ENCODE measurements around the gene UBE2D1. TPM values are rescaled to one million over a fixed set of nuclear protein-coding genes. Genes with fewer than 3 reads are reported as not detected.

UBE2D1 gene
- polyA plus RNA-seq, 1 experiment, result 36.1 TPM

DNA sequence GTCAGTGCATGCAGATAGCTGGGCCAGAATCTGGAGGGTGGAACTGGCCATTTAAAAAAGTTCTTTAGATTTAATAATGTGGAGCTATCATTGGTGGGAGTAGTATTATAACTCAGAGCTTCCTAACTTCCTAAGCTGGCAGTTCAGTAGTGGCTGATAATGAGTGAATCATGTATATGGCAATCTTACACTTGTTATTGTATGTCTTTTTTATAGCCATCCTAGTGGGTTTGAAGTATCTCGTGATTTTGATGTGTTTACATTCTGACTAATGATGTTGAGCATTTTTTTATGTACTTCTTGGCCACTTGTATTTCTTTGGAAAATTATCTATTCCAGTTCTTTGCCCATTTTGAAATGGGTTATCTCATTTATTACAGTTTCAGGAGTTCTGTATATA lies 65.8 kb downstream of the UBE2D1 start:
- no peaks in the 10 kb centered on the region for H3K9me3 ChIP-seq (ENCODE audit: control insufficient read depth, insufficient read depth, low read length)
- TF ChIP-seq, protein P1, sequence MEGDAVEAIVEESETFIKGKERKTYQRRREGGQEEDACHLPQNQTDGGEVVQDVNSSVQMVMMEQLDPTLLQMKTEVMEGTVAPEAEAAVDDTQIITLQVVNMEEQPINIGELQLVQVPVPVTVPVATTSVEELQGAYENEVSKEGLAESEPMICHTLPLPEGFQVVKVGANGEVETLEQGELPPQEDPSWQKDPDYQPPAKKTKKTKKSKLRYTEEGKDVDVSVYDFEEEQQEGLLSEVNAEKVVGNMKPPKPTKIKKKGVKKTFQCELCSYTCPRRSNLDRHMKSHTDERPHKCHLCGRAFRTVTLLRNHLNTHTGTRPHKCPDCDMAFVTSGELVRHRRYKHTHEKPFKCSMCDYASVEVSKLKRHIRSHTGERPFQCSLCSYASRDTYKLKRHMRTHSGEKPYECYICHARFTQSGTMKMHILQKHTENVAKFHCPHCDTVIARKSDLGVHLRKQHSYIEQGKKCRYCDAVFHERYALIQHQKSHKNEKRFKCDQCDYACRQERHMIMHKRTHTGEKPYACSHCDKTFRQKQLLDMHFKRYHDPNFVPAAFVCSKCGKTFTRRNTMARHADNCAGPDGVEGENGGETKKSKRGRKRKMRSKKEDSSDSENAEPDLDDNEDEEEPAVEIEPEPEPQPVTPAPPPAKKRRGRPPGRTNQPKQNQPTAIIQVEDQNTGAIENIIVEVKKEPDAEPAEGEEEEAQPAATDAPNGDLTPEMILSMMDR (IDR thresholded peaks at IDR 0.05; ENCODE audit: low read depth, low read length), result no peak
- H3K27me3 ChIP-seq (ENCODE audit: control insufficient read depth, insufficient read depth, low read length), result no peaks in the 10 kb centered on the region
- H3K27ac ChIP-seq (ENCODE audit: low read depth, low read length), result no peak overlapping the region
- DNase-seq (ENCODE audit: low read depth, low spot score), result no peak
- ChIA-PET CTCF (interaction anchor here (0.5 to 1.2 kb wide), 3 partner anchors 47 to 1839 kb away, joined by 3 to 5 read pairs (median 3); no protein-coding TSS in a partner anchor), POLR2A (no interaction called here)
- no peak overlapping the region for H3K4me3 ChIP-seq (ENCODE audit: low read depth, low read length)

DNA sequence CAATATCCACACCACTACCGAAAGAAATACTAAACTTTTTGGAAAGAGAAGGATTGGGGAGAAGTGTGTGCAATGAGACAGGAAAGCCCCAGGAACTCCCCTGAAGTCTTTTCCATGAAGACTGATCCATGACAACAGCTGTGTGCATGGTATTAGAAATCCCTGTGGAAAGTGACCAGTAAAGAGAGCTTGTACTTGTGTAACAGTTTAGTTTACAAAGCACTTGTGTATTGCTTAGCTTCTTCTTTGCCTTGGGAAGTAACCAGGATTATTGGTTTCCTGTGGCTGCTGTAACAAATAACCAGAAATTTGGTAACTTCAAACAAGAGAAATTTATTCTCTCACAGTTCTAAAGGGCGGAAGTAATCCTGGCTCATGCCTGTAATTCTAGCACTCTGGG lies 69.2 kb downstream of the UBE2D1 start:
- ChIA-PET POLR2A (no interaction called here), CTCF (interaction anchor here (1.0 to 1.4 kb wide), 3 partner anchors 11 to 105 kb away, joined by 3 to 9 read pairs (median 3); no protein-coding TSS in a partner anchor)
- Histone ChIP-seq H3K27ac (ENCODE audit: low read depth, low read length) (no peak overlapping the region), H3K4me3 (ENCODE audit: low read depth, low read length) (no peak overlapping the region), H3K27me3 (ENCODE audit: control insufficient read depth, insufficient read depth, low read length) (no peaks in the 10 kb centered on the region), H3K9me3 (ENCODE audit: control insufficient read depth, insufficient read depth, low read length) (no peaks in the 10 kb centered on the region)
- no peak for DNase-seq (ENCODE audit: low read depth, low spot score)
- TF ChIP-seq, protein P1 (IDR thresholded peaks at IDR 0.05; ENCODE audit: low read depth, low read length), result no peak

DNA sequence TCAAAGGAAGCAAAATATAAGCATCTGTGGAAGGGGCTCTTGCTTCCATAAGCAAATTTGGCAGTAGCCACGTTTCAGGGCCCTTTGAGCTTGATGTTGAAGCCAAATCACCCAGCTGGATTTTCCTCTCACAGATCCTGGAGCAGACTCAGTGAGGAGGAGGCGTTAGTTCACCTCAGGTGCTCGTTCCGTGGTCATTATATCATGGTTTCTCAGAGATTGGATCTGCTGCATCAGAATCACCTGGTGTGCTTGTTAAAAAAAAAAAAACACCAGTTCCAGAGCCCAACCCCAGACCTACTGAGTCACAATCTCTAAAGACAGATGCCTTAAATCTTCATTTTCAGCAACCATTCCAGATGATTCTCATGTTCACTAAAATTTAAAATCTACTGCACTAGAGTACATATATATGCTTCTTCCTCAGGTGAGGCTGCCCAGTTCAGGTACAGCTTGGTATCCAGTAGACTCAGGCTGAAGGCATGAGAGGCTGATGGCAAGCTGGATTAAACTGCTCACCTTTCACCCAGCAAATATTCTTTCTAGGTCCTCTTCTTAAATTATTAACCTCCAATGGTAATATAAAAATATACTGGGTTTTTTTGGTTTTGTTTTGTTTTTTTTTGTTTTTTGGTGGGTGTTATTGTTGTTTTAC lies 75.3 kb downstream of the UBE2D1 start:
- ChIA-PET POLR2A (no interaction called here), CTCF (interaction anchor here (0.6 to 1.0 kb wide), 4 partner anchors 25 to 808 kb away, joined by 3 to 4 read pairs (median 4); partner anchors contain the start of gene TFAM)
- TF ChIP-seq, protein P1 (IDR thresholded peaks at IDR 0.05; ENCODE audit: low read depth, low read length), result no peak
- no peak for DNase-seq (ENCODE audit: low read depth, low spot score)
- no peak overlapping the region for H3K27ac ChIP-seq (ENCODE audit: low read depth, low read length)
- no peaks in the 10 kb centered on the region for H3K27me3 ChIP-seq (ENCODE audit: control insufficient read depth, insufficient read depth, low read length)
- no peak overlapping the region for H3K4me3 ChIP-seq (ENCODE audit: low read depth, low read length)
- H3K9me3 ChIP-seq (ENCODE audit: control insufficient read depth, insufficient read depth, low read length), result no peaks in the 10 kb centered on the region

DNA sequence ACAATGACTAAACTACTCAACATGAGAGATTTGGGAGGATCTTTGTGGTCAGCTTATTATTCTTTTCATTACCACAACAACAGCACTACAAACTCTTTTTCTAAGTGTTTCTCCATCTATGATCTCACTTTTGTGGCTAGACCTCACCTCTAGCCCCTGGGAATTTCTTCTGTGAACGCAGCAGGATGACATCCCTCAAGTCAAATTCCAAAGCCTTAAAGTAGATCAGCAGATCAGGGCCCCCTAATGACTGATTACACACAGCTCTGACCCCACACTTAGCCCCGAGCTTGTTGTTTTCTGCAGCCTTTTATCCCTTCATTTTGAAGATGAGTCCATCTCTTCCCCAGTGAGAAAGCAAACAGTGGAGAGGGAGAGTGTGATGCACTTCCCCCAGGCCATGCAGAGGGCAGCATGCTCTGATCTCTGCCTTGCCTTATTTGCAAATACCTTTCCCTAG lies 77.7 kb downstream of the UBE2D1 start:
- Histone ChIP-seq H3K27ac (ENCODE audit: low read depth, low read length) (no peak overlapping the region), H3K27me3 (ENCODE audit: control insufficient read depth, insufficient read depth, low read length) (no peaks in the 10 kb centered on the region), H3K4me3 (ENCODE audit: low read depth, low read length) (no peak overlapping the region), H3K9me3 (ENCODE audit: control insufficient read depth, insufficient read depth, low read length) (no peaks in the 10 kb centered on the region)
- TF ChIP-seq, protein P1 (IDR thresholded peaks at IDR 0.05; ENCODE audit: low read depth, low read length), result peak; percentile 26; the same call in 1 of the 2 replicates
- DNase-seq (ENCODE audit: low read depth, low spot score), result peak; percentile 26
- CTCF ChIA-PET, result interaction anchor here (0.8 to 1.6 kb wide), 7 partner anchors 113 to 407 kb away, joined by 3 to 8 read pairs (median 5); no protein-coding TSS in a partner anchor
- POLR2A ChIA-PET, result interaction anchor here (1.2 kb wide), 1 partner anchor 371 kb away, joined by 3 read pairs; no protein-coding TSS in a partner anchor

Data from AG04450 (cell line).